Stimulated activated CD4-positive, alpha-beta T cell treated with anti-CD3 and anti-CD28 coated beads, TNF-alpha, amount 100 ng/mL, for 24 hours (primary cell): Measurements from ENCODE around the gene CYS1.

Source experiments
- DNase-seq, 3 experiments: peaks; one replicate each; pipeline ENCODE4 v3.0.0-alpha.2; 2020; ENCODE audit warnings: low read depth in 3 of 3

The CYS1 gene

GRCh38 chr2:10047616-10048500 lies 32.4 kb downstream of the CYS1 start:
- DNase-seq = no peak

GRCh38 chr2:10046931-10047330 lies 33.3 kb downstream of the CYS1 start:
- DNase-seq = no peak

- DNase-seq = no peak
These were observed 34.5 kb downstream of the CYS1 start for GRCh38 chr2:10045561-10046355.

GRCh38 chr2:10043906-10044601 lies 36.2 kb downstream of the CYS1 start:
- DNase-seq = peak; percentile 76 to 98 (median 94)

- DNase-seq = peak; percentile 55 to 74 (median 59)
These were observed 36.8 kb downstream of the CYS1 start, which contains the start of gene KLF11 for GRCh38 chr2:10043256-10043905. TSS of gene KLF11 (plus strand) at chr2:10043550. CDS start at chr2:10043717, 167 bp downstream.

GRCh38 chr2:10042301-10043161 lies 37.7 kb downstream of the CYS1 start:
- no peak for DNase-seq

GRCh38 chr2:10041711-10042110 lies 38.5 kb downstream of the CYS1 start:
- DNase-seq = no peak

GRCh38 chr2:10039658-10040410 lies 40.4 kb downstream of the CYS1 start:
- DNase-seq = no peak

GRCh38 chr2:10038716-10039115 lies 41.5 kb downstream of the CYS1 start:
- DNase-seq = no peak

GRCh38 chr2:10038123-10038522 lies 42.1 kb downstream of the CYS1 start:
- DNase-seq = no peak

GRCh38 chr2:10036095-10036884 lies 43.9 kb downstream of the CYS1 start:
- DNase-seq = peak in 1 of 3 experiments; percentile 28

GRCh38 chr2:10035633-10036032 lies 44.6 kb downstream of the CYS1 start:
- no peak for DNase-seq

GRCh38 chr2:10035053-10035422 lies 45.2 kb downstream of the CYS1 start:
- no peak for DNase-seq

GRCh38 chr2:10034333-10035052 lies 45.7 kb downstream of the CYS1 start:
- no peak for DNase-seq

- no peak for DNase-seq
These were observed 46.8 kb downstream of the CYS1 start for GRCh38 chr2:10033251-10034006.

GRCh38 chr2:10032746-10033105 lies 47.5 kb downstream of the CYS1 start:
- no peak for DNase-seq

- no peak for DNase-seq
These were observed 48.1 kb downstream of the CYS1 start for GRCh38 chr2:10031886-10032745.
